HG02981 (cell line): ENCODE measurements around the gene COBLL1.
A peak's percentile ranks its signal among the peaks of the same experiment; 100 is the strongest.
"Not testable (repeated sequence)": the region's sequence is repeated elsewhere in the genome, so short reads cannot be mapped to it uniquely, and the experiment has no call there.

Experiments
- ATAC-seq: cut with Tn5 transposase; IDR thresholded peaks from one replicate; pipeline ENCODE4 v1.9.1; 2021; ENCODE audit warnings: mild to moderate bottlenecking, moderate library complexity; ENCODE audit not compliant: unreplicated experiment

COBLL1 gene

DNA sequence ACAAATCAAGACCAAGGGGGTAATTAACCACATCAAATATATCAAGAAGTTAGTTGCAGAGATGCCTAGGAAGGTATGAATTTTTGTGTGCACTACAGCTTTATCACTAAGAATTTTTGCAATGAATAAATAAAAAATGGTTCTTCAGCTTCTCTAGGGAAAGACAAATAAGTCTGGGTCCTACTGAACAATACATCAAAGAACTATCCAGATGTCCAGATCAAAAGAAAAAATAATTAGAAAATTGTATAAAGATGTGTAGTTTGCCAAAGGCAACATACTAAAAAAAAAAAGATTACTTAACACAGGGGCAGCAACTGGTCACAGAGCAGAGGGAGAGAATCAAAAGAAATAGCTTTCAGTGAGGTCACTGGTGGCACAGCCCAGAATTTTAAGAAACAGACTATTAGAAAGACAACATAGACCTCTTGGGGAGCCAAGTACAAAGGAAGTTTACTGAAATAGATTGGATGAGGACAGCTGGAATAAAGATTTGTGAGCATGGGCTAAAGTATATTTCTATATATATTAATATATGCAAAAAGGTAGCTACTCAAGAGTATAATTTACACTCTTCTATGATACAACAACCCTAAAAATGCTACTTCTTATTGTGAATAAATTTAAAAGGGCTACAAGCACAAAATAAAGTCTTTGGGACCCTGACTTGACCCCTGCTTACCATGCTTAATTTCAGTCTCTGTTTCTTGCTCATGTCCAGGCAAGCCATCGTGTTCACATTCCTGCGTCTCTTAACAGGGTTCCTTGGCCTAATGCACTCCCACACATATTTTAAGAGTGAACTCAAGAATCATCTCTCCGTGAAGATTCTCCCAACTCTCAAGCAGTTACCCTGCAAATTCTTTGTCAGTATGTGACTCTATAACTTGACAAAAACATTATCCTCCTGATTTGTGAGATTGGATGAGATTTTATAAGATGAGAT lies 121.4 kb downstream of the COBLL1 start:
- no peak for ATAC-seq

DNA sequence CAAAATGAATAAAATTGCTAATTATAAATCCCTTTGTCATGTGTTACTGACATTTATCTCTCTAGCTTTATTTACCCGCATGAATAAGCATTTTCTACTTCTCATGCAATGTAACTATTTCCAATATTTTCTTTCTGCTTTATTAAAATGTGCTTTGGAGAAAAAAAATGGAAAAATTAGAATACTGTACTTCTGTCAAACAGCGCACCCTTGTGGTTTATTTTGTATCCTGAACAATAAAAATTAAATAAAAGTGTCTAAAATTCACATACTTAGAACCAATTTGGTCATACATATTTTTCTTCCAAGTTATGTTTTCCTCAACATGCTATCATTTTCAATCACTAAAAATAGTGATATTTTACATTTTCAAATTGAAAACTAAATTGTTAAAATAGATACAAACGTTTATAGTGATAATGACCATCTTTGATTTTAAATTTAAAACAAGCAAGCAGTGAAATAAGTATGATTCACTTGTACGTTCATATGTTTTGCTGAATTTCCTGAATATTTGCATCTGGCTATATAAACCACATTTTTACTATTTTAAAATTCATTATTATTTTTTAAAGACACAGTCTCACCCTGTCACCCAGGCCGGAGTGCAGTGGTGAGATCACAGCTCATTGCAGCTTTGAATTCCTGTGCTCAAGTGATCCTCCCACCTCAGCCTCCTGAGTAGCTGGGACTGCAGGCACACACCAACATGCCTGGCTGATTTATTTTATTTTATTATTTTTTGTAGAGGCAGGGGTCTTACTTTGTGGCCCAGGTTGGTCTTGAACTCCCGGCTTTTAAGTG lies 124.4 kb downstream of the COBLL1 start:
- no peak for ATAC-seq

DNA sequence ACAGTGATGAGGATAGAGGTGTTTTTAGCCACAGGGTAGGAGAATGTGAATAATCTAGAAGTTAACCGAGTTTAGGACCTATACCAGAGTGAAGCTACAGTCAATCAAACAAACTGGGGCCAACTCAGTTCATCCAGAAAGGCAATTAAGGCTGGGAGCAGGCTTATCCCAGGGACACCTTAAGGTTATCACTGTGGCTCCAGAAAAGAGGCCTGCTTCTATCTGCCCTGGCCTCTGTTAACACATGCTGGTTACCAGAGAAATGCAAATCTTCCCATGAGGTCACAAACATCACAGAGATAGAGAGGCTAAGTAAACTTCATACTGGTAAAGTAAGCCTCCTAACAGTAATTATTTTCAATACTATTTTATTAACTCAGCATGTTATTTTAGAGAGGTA lies 127.2 kb downstream of the COBLL1 start:
- no peak for ATAC-seq

DNA sequence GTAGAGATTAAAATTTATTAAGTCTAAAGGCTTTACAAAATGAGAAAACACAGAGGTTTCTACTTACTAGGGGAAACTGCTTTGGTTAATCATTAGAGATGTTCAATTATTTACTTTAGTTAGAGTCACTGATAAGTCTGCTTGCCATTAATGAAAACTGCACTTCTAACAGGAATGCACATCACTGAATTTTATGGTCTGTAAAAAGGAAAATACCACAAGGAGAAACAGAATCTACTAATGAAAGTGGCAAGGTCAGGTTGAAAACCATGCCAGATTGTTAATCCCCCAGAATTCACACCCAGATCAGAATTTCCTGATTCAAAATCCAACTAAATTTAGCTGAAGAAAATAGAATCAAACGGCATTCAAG lies 129.9 kb downstream of the COBLL1 start:
- peak; percentile 73 for ATAC-seq

DNA sequence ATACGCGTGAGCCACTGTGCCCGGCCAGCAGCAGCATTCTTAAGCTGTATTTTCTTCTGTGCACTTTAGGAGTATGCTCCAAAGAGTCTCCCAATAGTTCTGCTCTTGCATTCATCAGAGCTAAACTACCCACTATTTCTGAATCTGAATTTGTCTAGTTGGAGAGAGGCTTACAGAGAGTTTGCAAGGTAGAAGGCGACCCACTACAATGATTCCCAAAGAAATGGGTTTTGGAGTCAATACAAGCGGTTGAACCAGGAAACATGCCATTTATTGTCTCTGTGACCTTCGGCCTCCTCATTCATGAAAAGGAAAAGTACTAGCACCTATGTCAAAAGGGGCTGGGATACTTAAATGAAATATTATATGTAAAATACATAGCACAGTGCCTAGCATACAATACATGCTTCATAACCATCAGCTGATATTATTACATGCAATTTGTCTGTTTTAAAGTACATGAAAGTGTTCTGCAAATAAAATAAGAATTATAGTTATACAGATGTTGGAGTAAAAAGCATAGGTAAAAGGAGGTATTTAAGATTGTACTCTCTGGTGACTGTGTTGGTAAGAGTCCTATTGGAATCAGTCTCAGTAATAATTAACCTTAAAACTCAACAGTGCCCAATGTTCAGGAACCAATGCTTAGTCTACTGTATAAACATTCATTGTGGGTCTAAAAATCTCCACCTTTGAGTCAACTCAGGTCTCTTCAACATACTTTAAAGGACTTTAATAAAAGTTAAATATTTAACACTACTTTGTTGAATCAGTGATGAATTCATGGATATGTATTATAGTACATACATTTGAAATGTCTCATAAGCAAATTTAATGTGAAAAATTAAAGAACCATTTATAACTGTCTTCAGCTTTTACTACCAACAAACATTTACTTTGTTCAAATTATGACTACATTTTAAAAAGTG lies 130.5 kb downstream of the COBLL1 start:
- peak; percentile 36 for ATAC-seq

DNA sequence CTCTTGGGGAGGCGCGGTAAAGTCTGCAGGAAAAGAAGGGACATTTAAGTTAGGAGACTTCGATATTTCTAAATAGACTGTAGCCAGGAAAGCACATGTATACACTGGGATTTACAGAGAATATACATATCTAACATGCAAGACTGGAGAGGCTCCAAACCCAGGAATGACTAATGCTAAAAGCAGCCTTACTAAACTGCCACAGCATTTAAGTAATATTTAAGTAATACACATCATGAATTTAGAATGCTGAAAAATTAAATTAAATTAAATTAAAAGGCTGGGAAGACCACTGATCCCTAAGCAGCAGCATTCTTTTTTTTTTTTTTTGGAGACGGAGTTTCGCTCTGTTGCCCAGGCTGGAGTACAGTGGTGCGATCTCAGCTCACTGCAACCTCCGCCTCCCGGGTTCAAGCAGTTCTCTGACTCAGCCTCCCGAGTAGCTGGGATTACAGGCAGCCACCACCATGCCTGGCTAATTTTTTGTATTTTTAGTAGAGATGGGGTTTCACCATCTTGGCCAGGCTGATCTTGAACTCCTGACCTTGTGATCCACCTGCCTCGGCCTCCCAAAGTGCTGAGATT lies 131.3 kb downstream of the COBLL1 start:
- ATAC-seq, result not testable (repeated sequence)

DNA sequence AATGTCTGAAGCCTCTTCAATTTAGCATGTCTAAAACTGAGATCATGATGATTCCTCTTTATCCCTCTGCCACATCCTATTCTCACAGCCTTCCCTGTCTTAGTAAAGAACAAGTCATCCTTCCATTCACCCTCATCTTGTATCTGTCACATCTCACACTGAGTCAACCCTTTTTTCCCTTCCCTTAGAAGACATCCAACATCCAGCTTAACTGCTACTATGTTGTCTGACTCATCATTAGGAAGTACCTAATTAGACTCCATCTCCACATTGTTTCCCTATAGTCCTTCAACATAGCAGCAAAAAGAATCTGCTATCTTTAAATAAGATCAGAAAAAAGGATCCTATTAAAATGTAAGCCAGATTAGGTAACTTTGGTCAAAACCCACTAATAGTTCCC lies 135.1 kb downstream of the COBLL1 start:
- ATAC-seq, result no peak

DNA sequence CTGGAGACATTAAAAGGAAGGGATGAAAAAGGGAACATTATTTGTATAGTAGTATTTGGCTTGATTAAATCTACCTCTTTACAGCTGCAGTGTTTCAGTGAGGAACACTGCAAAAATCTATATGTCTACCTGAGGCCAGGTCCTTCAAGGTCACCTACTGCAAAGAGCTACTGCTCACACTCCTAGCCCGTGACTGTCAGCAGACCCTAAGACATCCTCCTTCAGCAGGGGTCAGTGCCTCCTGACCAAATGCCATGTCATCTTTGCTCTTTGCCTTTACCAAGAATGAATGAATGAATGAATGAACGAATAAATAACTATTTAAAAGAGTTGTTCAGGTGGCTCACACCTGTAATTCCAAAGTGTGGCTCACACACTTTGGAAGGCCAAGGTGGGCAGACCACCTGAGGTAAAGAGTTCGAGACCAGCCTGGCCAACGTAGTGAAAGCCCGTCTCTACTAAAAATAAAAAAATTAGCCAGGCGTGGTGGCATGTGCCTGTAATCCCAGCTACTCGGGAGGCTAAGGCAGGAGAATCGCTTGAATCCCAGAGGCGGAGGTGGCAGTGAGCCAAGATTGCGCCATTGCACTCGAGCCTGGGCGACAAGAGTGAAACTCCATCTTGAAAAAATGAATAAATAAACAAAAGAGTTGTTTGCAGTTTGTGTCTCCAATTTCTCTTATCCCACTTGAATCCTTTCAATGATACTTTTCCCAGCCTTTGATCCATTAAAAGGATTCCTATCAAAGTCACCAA lies 136.0 kb downstream of the COBLL1 start:
- ATAC-seq, result no peak

DNA sequence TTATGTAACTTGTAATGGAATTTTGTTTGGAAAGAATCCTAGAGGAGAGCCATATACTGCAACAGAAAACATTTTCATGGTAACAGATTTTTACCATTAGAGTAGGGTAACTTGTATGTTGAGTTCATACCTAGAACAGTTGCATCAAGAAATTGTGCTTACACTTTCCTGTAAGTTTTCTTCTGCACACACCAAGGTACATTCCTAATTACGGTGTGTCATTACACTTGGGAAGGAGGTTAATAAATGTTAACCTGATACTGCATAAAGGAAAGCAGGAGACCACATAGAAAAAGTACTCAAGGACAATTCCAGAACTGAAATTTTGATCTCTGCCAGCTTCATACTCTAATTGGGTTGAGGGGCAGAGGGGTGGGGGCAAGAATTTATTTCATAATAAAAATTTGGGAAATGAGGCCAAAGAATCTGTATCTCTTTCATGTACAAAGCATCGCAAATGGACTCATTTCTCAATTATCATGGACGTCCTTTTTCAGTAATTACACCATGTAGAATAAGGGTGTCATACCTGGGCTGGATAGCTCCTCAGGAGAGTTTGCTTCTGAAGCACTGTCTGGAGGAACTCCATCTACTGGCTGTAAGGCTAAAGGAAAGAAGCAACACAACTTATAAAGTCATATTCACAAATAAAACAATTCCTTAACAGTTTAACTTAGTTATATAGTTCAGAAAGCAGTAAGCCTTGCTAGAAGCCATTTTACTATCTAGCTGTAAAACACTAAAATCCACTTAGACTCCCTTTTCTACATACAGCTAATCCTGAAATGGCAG lies 137.5 kb downstream of the COBLL1 start:
- ATAC-seq, result no peak

DNA sequence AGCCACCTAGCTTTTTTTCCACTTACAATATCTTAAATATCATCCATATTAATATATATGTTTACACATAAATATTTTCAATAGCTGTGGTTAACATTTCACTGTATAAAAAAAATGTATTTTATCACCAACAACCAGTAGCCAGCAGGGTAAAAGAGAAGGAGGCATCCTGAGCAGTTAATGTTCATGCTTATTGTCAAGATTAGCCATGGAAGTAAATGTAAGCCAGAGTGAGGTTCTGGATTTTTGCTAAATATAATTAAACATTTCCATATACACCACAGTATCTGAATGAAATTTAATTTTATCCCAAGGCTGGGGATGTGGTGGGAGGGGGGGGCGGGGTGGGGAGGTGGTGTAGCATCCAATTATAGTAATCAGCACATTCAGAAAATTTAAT lies 140.1 kb downstream of the COBLL1 start:
- ATAC-seq, result no peak

DNA sequence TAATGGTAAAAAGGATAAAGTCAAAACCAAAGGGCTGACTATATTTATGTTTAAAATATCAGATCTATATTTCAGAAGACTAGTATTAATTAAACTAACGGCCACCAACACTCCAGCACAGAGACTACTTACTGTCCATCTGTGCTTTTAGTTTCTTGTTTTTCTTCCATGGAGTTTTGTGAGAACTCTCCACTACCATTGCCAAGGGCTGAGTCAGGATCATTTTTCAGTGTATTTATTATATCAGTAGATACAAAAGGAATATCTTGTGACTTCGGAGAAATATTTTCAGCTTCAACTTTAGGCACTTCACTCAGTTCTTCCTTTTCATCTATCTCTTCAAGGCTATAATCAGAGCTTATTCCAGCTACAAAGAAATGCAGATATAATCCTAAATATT lies 141.2 kb downstream of the COBLL1 start:
- no peak for ATAC-seq

DNA sequence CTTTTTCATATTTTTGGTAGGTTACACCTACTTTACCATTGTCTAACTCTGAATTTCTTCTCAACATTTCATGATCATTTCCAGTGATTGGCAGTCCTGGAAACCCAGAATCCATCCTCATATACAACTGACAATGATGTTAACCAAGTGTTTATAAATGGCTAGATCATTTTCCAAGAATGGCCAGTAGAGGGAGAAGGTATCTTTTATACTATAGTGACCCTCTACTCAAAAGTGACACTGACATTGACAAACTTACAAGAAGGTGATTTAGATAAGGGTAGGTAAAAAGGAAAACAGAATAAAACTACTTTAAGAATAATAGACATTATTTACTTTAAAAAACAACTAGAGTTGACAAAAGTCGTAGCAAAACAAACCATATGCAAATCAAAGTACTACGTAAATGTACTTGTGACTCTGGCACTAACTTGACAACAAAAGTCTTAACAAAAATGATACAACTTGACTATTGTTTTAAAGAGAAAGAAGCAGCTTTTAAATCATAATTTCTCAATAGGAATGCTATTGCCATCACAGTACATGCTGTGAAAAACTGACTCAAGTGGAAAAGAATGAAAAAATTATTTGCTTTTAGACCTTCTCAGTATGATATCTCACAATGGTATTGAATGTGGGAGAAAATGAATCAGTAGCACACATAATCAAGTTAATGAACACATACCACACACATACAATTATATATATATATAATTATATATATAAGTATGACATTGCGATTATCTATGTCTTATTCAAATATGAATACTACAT lies 143.7 kb downstream of the COBLL1 start:
- ATAC-seq, result no peak

DNA sequence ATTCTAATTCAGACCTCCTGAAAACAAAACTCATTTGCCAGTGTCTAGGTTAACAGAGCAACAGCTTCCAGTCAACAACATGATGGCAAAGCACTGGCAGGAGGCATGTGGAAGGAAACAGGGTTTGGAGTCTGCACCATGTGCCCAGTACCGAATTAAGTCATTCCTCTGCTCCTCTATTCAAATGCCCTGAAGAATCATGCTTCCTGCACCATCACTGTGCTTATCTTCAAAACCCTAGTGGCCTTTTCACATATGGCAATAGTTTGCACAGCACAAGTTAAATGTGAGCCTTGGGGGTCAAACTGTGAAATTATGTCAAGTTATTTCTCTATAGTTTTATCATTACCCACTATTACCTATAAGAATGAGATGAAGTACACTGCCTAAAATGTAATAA lies 145.0 kb downstream of the COBLL1 start:
- ATAC-seq, result no peak

DNA sequence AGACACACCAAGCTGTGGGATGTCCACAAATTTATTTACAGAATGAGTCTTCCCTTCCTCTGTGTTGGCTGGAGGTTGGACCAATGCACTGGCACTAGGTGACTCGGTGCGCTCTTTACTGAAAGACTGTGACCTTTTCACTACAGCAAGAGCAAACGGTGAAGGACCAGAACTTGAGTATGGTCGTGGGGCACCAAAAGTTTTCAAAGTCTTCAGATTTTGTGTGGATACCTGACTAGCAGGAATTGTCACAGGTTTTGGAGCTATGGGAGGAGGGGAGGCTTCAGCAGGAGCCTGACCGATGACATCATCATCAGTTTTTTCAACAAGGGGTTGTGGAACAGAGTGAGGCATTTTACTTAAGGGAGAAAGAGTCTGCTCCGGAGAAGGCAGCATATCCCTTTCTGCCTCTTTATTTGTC lies 147.3 kb downstream of the COBLL1 start:
- ATAC-seq, result no peak

DNA sequence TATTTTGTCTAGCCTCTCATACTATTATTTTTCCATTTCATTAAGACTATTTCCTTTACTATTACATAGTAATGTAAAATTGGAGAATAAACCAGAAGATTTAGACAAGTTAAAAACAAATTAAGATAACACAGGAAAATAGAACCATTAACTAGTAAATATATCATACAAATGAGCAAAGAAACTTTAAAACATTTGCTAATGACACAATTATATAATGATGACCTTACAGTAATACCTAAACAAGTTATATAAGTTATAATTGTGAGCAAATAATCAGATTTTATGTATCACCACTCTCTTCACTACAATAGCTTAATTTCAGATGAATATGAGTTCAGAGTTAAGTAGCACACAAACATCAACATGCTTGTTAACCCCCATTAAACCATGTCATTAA lies 147.8 kb downstream of the COBLL1 start:
- ATAC-seq, result no peak

DNA sequence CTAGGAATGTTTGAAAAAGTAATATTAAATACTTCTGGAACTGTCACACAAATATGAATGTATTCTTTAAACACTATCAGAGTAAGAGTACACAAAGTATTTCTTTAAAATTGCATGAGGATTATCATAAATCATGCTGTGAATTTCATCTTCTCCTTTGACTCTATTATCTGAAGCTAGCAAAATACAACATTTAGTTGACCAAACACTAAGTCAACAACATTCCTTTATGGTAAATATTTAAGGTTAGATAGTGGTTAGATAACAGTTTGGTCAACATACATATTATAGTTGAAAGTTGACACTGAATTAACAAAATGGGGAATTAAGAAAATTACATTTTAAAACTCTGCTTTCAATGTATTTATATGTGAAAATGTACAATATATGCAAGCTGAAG lies 148.2 kb downstream of the COBLL1 start:
- ATAC-seq, result no peak

DNA sequence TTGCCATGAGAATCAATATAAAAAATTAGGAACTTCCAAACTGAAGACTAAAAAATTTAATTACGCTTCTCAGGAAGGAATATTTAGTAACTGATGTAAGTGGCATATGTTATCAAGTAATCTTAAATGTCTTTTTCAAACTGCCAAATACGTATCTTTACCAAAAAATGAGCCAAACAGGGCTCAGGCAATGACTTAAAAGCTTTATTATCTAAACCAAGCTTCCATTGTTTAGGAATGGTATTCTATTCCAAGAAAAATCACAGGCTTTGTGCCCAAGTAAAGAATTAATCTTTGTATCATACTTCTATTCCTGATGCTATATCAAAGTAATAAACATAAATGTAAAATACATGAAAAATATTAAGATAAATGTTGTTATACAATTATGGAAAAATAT lies 148.7 kb downstream of the COBLL1 start:
- ATAC-seq, result no peak

DNA sequence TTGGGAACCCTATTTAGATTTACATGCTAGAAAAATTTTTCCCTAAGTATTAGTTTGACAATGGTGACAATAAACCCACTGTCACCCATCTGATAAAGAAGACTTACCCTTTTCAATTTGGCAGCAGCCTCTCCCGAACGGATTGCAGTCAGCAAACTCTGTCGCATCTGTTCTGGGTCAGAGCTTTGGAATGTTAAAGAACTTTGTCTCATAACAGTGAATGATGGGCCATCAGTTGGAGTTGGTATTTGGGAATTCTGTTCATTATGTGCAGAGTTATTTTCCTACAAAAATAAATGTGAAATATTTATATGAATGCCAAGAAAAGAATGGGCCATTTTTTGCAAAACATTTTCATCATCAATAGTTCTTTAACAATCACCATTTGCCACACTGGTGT lies 149.5 kb downstream of the COBLL1 start:
- no peak for ATAC-seq
